Naive B cell (primary cell): ENCODE measurements around the gene AOC2. TPM values are rescaled to one million over a fixed set of nuclear protein-coding genes. Genes with fewer than 3 reads are reported as not detected.
A peak's percentile ranks its signal among the peaks of the same experiment; 100 is the strongest.
"Not testable (repeated sequence)": the region's sequence is repeated elsewhere in the genome, so short reads cannot be mapped to it uniquely, and the experiment has no call there.

Experiments used
- ATAC-seq, 2 donors: fragments of 150-1000 bp; cut with Tn5 transposase; 2 replicates each; pipeline ENCODE4 v1.10.0; 2021; ENCODE audit warnings: low read depth in 2 of 2, mild to moderate bottlenecking in 2 of 2, moderate library complexity in 2 of 2
- DNase-seq: peaks from one replicate; pipeline ENCODE4 v3.0.0; 2022
- H3K27ac Mint-ChIP-seq, 6 donors: one replicate each; pipeline ENCODE4 v1.8.0; 2020 to 2022; ENCODE audit warnings: mild to moderate bottlenecking in 6 of 6, mixed read lengths in 6 of 6, moderate library complexity in 5 of 6, inconsistent platforms in 2 of 6
- H3K27me3 Mint-ChIP-seq, 3 donors: one replicate each; pipeline ENCODE4 v1.8.0; 2021 to 2022; ENCODE audit warnings: mixed read lengths in 3 of 3, mild to moderate bottlenecking in 1 of 3
- H3K36me3 Mint-ChIP-seq, 2 donors: one replicate each; pipeline ENCODE4 v1.8.0; 2020 to 2022; ENCODE audit warnings: mixed read lengths in 2 of 2, inconsistent platforms in 1 of 2, mild to moderate bottlenecking in 1 of 2
- H3K4me1 Mint-ChIP-seq, 3 donors: one replicate each; pipeline ENCODE4 v1.8.0; 2020 to 2022; ENCODE audit warnings: mixed read lengths in 3 of 3, inconsistent platforms in 1 of 3, mild to moderate bottlenecking in 1 of 3, moderate library complexity in 1 of 3
- H3K4me3 Mint-ChIP-seq, 8 donors: one replicate each; pipeline ENCODE4 v1.8.0; 2020 to 2022; ENCODE audit warnings: mild to moderate bottlenecking in 8 of 8, mixed read lengths in 8 of 8, moderate library complexity in 8 of 8, inconsistent platforms in 2 of 8
- H3K9me3 Mint-ChIP-seq, 7 donors: one replicate each; pipeline ENCODE4 v1.8.0; 2020 to 2022; ENCODE audit warnings: mixed read lengths in 7 of 7, mild to moderate bottlenecking in 5 of 7, inconsistent platforms in 2 of 7, moderate library complexity in 1 of 7
- polyA plus RNA-seq, 6 donors: library from polyadenylated mRNA; unstranded; fragments of 300-500 nt; fragmentation: Illumina TruSeq; gene quantifications; one replicate each; pipeline ENCODE4 v1.2.3, GENCODE V29; 2021; ENCODE audit warnings: low read depth in 6 of 6

Gene AOC2
- polyA plus RNA-seq, 6 donors from 2014 or later: 0.24 to 0.43 TPM; not detected in 4

- peaks cover 6 to 18% of the 10 kb centered on the region in 2 donors for H3K36me3 Mint-ChIP-seq
- no peaks in the 10 kb centered on the region for H3K27me3 Mint-ChIP-seq
- H3K4me3 Mint-ChIP-seq: peak overlapping the region in 1 of 8 donors; percentile 42
- no peaks in the 10 kb centered on the region for H3K9me3 Mint-ChIP-seq
- H3K4me1 Mint-ChIP-seq: peaks cover 6 to 11% (median 8%) of the 10 kb centered on the region in 3 donors
- ATAC-seq (no peak), DNase-seq (no peak)
- H3K27ac Mint-ChIP-seq: peak overlapping the region in 1 of 6 donors; percentile 83
These were observed 2.2 kb upstream of the AOC2 start for GRCh38 chr17:42841975-42842685.

GRCh38 chr17:42843358-42843934, 934 bp upstream of the AOC2 start:
- H3K27ac Mint-ChIP-seq: peak overlapping the region in 4 of 6 donors; percentile 13 to 49 (median 36)

GRCh38 chr17:42844761-42845555, 578 bp downstream of the AOC2 start:
- DNase-seq: no peak

More at GRCh38 chr17:42843358-42843934, 934 bp upstream of the AOC2 start:
- H3K36me3 Mint-ChIP-seq: peaks cover 0 to 18% of the 10 kb centered on the region in 2 donors
- H3K4me3 Mint-ChIP-seq: no peak overlapping the region
- DNase-seq (peak; percentile 27), ATAC-seq (peak; percentile 48 to 53)
- H3K27me3 Mint-ChIP-seq: no peaks in the 10 kb centered on the region
- no peaks in the 10 kb centered on the region for H3K9me3 Mint-ChIP-seq
- H3K4me1 Mint-ChIP-seq: peaks cover 4 to 11% (median 9%) of the 10 kb centered on the region in 3 donors

GRCh38 chr17:42845556-42845917, 1.2 kb downstream of the AOC2 start:
- Mint-ChIP-seq H3K36me3 (peaks cover 0 to 9% of the 10 kb centered on the region in 2 donors), H3K4me3 (no peak overlapping the region), H3K27ac (peak overlapping the region in 3 of 6 donors; percentile 49 to 92 (median 65)), H3K4me1 (peaks cover 0 to 11% (median 7%) of the 10 kb centered on the region in 3 donors), H3K9me3 (no peaks in the 10 kb centered on the region), H3K27me3 (no peaks in the 10 kb centered on the region)
- DNase-seq: no peak
- no peak for ATAC-seq

More at GRCh38 chr17:42844761-42845555, 578 bp downstream of the AOC2 start:
- Mint-ChIP-seq H3K27ac (peak overlapping the region in 1 of 6 donors; percentile 49), H3K4me3 (no peak overlapping the region), H3K27me3 (no peaks in the 10 kb centered on the region), H3K36me3 (peaks cover 0 to 9% of the 10 kb centered on the region in 2 donors), H3K4me1 (peaks cover 0 to 11% (median 7%) of the 10 kb centered on the region in 3 donors), H3K9me3 (no peaks in the 10 kb centered on the region)
- no peak for ATAC-seq

- Mint-ChIP-seq H3K4me3 (peak overlapping the region in 1 of 8 donors; percentile 4), H3K9me3 (no peaks in the 10 kb centered on the region), H3K27me3 (no peaks in the 10 kb centered on the region), H3K27ac (peak overlapping the region in 3 of 6 donors; percentile 54 to 92 (median 61)), H3K36me3 (peaks cover 0 to 9% of the 10 kb centered on the region in 2 donors), H3K4me1 (peaks cover 0 to 11% (median 7%) of the 10 kb centered on the region in 3 donors)
- ATAC-seq (no peak), DNase-seq (no peak)
These were observed 1.7 kb downstream of the AOC2 start for GRCh38 chr17:42845918-42846593.

- no peaks in the 10 kb centered on the region for H3K9me3 Mint-ChIP-seq
- no peaks in the 10 kb centered on the region for H3K27me3 Mint-ChIP-seq
- no peak for DNase-seq
- H3K4me1 Mint-ChIP-seq: peaks cover 0 to 11% (median 7%) of the 10 kb centered on the region in 3 donors
- ATAC-seq: no peak
- H3K36me3 Mint-ChIP-seq: peaks cover 0 to 9% of the 10 kb centered on the region in 2 donors
- H3K27ac Mint-ChIP-seq: peak overlapping the region in 1 of 6 donors; percentile 70
- no peak overlapping the region for H3K4me3 Mint-ChIP-seq
These were observed 2.4 kb downstream of the AOC2 start for GRCh38 chr17:42846594-42847280.

- no peaks in the 10 kb centered on the region for H3K9me3 Mint-ChIP-seq
- no peak for ATAC-seq
- DNase-seq: no peak
- peaks cover 0 to 4% of the 10 kb centered on the region in 2 donors for H3K36me3 Mint-ChIP-seq
- no peak overlapping the region for H3K27ac Mint-ChIP-seq
- peaks cover 0 to 11% (median 7%) of the 10 kb centered on the region in 3 donors for H3K4me1 Mint-ChIP-seq
- H3K4me3 Mint-ChIP-seq: no peak overlapping the region
- no peaks in the 10 kb centered on the region for H3K27me3 Mint-ChIP-seq
These were observed 3.7 kb downstream of the AOC2 start for GRCh38 chr17:42848093-42848492.

GRCh38 chr17:42849031-42849430, 4.7 kb downstream of the AOC2 start:
- Mint-ChIP-seq H3K27ac (peak overlapping the region in 2 of 6 donors; percentile 15 to 33), H3K4me1 (peaks cover 3 to 7% (median 6%) of the 10 kb centered on the region in 3 donors), H3K27me3 (peaks cover 0 to 6% (median 0%) of the 10 kb centered on the region in 3 donors), H3K36me3 (no peaks in the 10 kb centered on the region), H3K9me3 (no peaks in the 10 kb centered on the region), H3K4me3 (no peak overlapping the region)
- ATAC-seq (no peak), DNase-seq (no peak)

GRCh38 chr17:42849451-42850181, 5.2 kb downstream of the AOC2 start:
- Mint-ChIP-seq H3K27me3 (peaks cover 0 to 6% (median 0%) of the 10 kb centered on the region in 3 donors), H3K27ac (peak overlapping the region in 2 of 6 donors; percentile 33 to 74), H3K4me3 (no peak overlapping the region), H3K4me1 (peaks cover 3 to 7% (median 6%) of the 10 kb centered on the region in 3 donors), H3K9me3 (no peaks in the 10 kb centered on the region), H3K36me3 (no peaks in the 10 kb centered on the region)
- no peak for DNase-seq
- ATAC-seq: no peak

GRCh38 chr17:42850954-42851353, 6.6 kb downstream of the AOC2 start, which contains the start of gene AOC3:
AOC3 (plus strand) TSS chr17:42851199; CDS start chr17:42851344, 145 bp downstream.
- H3K27ac Mint-ChIP-seq: peak within 1 kb of the TSS in 3 of 6 donors; percentile 22 to 74 (median 49)
- H3K36me3 Mint-ChIP-seq: no peaks in the 10 kb centered on the region
- peaks cover 0 to 6% (median 0%) of the 10 kb centered on the region in 3 donors for H3K27me3 Mint-ChIP-seq
- H3K4me3 Mint-ChIP-seq: no peak within 1 kb of the TSS
- DNase-seq (no peak), ATAC-seq (no peak)
- H3K9me3 Mint-ChIP-seq: no peaks in the 10 kb centered on the region
- peaks cover 2 to 6% (median 3%) of the 10 kb centered on the region in 3 donors for H3K4me1 Mint-ChIP-seq

- not testable (repeated sequence) for DNase-seq, ATAC-seq, H3K27me3 Mint-ChIP-seq, H3K4me1 Mint-ChIP-seq, H3K4me3 Mint-ChIP-seq, H3K36me3 Mint-ChIP-seq, H3K9me3 Mint-ChIP-seq
- peak overlapping the region in 2 of 6 donors; percentile 30 to 49 for H3K27ac Mint-ChIP-seq
These were observed 7.2 kb downstream of the AOC2 start for GRCh38 chr17:42851371-42852240.
